Activated naive CD8-positive, alpha-beta T cell treated with anti-CD3 and anti-CD28 coated beads, Interleukin-2, amount 50 U/mL, for 24 hours (primary cell): ENCODE measurements around the gene THUMPD2.

Source experiments
- ATAC-seq: fragments of 150-1000 bp; cut with Tn5 transposase; one replicate; pipeline ENCODE4 v1.10.0; 2021
- DNase-seq: peaks from one replicate; pipeline ENCODE4 v3.0.0; 2021
- H3K27ac Mint-ChIP-seq: one replicate; pipeline ENCODE4 v1.8.0; 2021; ENCODE audit warnings: mild to moderate bottlenecking, mixed read lengths
- H3K27me3 Mint-ChIP-seq: one replicate; pipeline ENCODE4 v1.8.0; 2021; ENCODE audit warnings: mixed read lengths
- H3K36me3 Mint-ChIP-seq: one replicate; pipeline ENCODE4 v1.8.0; 2021; ENCODE audit warnings: low read depth, mixed read lengths
- H3K4me1 Mint-ChIP-seq: one replicate; pipeline ENCODE4 v1.8.0; 2021; ENCODE audit warnings: mixed read lengths
- H3K4me3 Mint-ChIP-seq: one replicate; pipeline ENCODE4 v1.8.0; 2021; ENCODE audit warnings: mild to moderate bottlenecking, moderate library complexity, mixed read lengths
- H3K9me3 Mint-ChIP-seq: one replicate; pipeline ENCODE4 v1.8.0; 2021; ENCODE audit warnings: mixed read lengths

Gene THUMPD2

GRCh38 chr2:39693245-39693644 is 85.8 kb downstream of the THUMPD2 start:
- Mint-ChIP-seq H3K4me3 (no peak overlapping the region), H3K36me3 (peaks cover 2% of the 10 kb centered on the region), H3K27me3 (peaks cover 16% of the 10 kb centered on the region), H3K4me1 (no peaks in the 10 kb centered on the region), H3K27ac (no peak overlapping the region), H3K9me3 (peaks cover 4% of the 10 kb centered on the region)
- DNase-seq (no peak), ATAC-seq (no peak)

DNA sequence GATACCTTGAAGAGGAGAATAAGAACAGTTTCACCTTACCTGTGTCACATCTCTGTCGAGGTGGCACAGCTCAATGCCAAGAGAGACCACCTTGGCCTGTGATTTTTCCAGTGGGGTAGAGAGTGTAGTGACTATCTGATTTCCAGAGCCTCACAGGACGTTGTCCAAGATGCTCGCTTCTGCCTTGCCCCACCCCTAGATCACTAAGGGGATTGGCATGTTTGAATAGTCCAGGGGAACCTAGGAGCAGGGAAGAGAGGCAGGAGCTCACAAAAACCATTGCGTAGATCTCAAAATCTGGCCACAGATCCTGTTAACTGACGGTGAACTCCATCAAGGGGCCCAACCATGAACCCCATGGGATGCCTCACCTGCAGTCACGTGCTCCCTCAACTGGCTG is 89.2 kb downstream of the THUMPD2 start:
- ATAC-seq = no peak
- DNase-seq = no peak
- H3K27me3 Mint-ChIP-seq = peaks cover 16% of the 10 kb centered on the region
- H3K4me3 Mint-ChIP-seq = no peak overlapping the region
- H3K27ac Mint-ChIP-seq = no peak overlapping the region
- peaks cover 2% of the 10 kb centered on the region for H3K36me3 Mint-ChIP-seq
- no peaks in the 10 kb centered on the region for H3K4me1 Mint-ChIP-seq
- H3K9me3 Mint-ChIP-seq = peaks cover 4% of the 10 kb centered on the region

DNA sequence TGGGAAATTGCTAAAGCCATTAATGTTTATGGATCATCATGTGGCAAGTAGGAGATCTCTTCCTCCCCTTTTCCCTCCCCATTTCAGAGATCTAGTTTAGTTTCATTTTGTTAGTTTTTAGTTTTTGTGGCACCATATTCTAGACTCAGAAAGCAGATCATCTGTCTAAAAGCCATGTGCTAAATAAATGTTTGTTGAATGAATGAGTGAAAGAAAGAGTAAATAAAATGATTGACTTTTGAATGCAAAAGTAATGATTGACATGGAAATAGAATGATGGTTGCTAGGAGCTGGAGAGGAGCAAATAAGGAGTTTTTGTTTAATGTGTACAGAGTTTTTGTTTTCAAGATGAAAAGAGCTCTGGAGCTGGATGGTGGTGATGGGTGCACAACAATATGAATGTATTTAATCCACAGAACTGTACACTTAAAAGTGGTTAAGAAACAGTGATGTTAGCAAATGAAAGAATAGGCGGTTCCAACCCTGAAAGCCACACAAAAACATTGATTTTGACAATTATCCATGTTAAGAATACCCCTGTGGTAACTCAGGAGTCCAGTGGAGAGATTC is 89.7 kb downstream of the THUMPD2 start:
- Mint-ChIP-seq H3K9me3 (peaks cover 4% of the 10 kb centered on the region), H3K27ac (no peak overlapping the region), H3K4me3 (no peak overlapping the region), H3K4me1 (no peaks in the 10 kb centered on the region), H3K36me3 (peaks cover 2% of the 10 kb centered on the region), H3K27me3 (peaks cover 16% of the 10 kb centered on the region)
- DNase-seq = no peak
- ATAC-seq = no peak

DNA sequence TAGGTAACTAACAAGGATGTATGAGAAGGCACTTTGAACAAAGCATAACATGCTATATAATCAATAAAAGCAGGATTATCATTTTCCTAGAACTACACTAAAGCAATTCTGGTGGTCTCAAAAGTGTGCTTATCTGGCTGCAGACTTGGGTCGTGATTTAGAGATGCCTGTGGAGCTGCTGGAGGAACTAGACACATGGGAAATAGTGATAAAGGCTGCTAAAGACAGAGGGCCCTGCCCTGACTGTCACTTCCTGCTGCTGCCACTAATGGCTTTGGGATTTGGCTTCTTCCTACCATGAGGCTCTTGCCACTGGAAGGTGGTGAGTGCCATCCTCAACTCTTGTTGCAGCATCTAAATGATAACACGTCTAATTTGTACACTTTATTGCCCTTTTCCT is 90.9 kb downstream of the THUMPD2 start:
- Mint-ChIP-seq H3K4me1 (no peaks in the 10 kb centered on the region), H3K27ac (no peak overlapping the region), H3K4me3 (no peak overlapping the region), H3K27me3 (peaks cover 12% of the 10 kb centered on the region), H3K36me3 (peaks cover 2% of the 10 kb centered on the region), H3K9me3 (peaks cover 4% of the 10 kb centered on the region)
- no peak for DNase-seq
- no peak for ATAC-seq

DNA sequence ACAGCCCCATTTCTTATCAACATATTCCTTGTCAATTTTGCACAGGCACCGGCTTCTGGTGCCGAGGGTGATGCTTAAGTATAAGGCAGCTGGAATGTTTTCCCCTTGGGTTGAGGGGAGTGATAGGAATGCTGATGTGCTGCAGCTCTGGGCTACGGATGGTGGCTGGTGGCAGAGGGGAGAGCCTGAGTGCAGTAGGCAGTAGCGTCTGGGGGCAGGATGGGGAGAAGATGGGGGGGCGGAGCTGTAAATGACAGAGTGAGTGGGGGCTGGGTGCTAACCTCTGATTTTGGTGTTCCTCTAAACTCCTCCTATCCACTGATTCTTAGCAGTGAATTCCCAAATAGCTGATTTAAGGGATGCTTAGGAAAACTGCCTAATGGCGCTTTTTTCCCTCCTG is 92.6 kb downstream of the THUMPD2 start:
- ATAC-seq (no peak), DNase-seq (no peak)
- no peak overlapping the region for H3K4me3 Mint-ChIP-seq
- H3K36me3 Mint-ChIP-seq = peaks cover 2% of the 10 kb centered on the region
- H3K4me1 Mint-ChIP-seq = no peaks in the 10 kb centered on the region
- H3K9me3 Mint-ChIP-seq = peaks cover 4% of the 10 kb centered on the region
- H3K27ac Mint-ChIP-seq = no peak overlapping the region
- H3K27me3 Mint-ChIP-seq = peaks cover 9% of the 10 kb centered on the region
